HG02981 (cell line): ENCODE measurements around the gene GGT6.

Experiments
- ATAC-seq: cut with Tn5 transposase; IDR thresholded peaks from one replicate; pipeline ENCODE4 v1.9.1; 2021; ENCODE audit warnings: mild to moderate bottlenecking, moderate library complexity; ENCODE audit not compliant: unreplicated experiment

The GGT6 gene

DNA sequence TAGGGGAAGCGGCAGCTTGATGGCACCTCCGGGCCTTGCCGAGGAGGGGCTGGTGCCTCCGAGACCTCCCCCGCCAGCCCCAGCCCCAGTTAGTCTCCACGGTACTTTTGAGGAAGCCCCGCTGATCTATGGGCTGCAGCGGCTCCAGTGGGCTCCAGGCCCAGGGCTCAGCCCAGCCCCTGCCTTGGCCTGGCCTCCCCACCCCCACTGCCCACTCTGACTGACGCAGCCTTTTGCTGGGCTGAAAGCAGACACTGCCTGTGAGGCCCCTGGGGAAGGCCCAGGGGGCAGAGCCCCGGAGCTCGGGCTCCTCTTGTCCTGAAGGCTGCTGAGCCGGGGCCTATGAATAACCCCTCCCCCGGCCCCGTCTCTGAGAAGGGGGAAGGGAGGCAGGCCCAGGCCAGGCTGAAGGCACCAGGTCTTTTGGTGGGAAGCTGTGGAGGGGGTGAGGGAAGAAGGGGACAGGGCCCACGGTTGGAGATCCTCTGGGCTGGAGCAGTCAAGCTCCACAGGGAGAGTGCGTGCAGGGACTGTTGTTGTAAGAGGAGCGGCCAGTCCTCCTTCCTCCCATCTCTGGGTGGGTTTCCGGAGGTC, 16.4 kb upstream of the GGT6 start:
- no peak for ATAC-seq

DNA sequence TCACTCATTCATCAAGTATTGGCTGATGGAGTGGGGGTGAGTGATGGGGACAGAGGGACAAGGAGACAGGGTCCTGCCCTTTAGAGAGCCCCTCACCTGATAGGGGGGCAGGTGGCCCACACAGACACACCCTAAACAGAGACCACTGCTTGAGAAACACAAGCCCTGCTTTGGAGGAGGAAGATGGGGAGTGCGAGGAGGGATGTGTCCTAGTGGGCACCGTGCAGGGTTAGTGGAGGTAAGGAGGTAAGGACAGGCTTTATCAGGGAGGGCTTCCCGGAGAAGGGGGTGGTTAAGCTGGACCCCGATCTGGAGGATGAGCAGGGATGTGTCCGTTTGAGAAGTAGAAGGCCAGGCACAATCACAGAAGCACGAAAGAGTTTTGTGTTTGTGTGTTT, 15.8 kb upstream of the GGT6 start:
- no peak for ATAC-seq

- ATAC-seq = no peak
Observed at GRCh38 chr17:4574448-4575045, 14.2 kb upstream of the GGT6 start.

DNA sequence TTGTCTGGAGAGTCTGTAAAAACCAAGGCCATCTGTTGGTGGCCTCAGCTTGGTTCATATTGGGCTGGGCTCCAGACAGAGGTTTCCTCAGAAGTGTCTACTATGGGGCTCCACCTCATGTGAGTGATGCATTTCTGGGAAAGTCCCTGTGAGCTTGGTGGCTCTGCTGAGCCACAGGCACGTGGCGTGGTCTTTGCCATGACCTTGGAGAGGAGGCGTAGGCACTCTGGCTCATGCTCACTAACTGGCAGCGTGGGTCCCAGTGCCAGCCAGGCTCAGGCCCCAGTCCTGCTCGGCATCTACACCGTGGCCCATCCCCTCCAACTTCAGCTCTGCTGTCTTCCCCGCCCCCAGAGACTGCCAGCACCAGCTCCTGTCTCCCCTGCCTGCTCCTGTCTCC, 13.3 kb upstream of the GGT6 start:
- no peak for ATAC-seq

- ATAC-seq = no peak
Observed at GRCh38 chr17:4573115-4573514, 12.7 kb upstream of the GGT6 start.

DNA sequence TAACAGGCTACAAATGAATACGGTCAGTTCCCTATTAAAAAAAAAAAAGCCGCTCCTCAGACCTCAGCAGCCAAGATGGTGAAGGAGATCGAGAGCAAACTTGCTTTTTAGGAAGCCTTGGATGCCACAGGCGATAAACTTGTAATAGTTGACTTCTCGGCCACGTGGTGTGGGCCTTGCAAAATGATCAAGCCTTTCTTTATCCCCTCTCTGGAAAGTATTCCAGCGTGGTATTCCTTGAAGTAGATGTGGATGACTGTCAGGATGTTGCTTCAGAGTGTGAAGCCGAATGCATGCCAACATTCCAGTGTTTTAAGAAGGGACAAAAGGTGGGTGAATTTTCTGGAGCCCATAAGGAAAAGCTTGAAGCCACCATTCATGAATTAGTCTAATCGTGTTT, 11.8 kb upstream of the GGT6 start:
- no peak for ATAC-seq

DNA sequence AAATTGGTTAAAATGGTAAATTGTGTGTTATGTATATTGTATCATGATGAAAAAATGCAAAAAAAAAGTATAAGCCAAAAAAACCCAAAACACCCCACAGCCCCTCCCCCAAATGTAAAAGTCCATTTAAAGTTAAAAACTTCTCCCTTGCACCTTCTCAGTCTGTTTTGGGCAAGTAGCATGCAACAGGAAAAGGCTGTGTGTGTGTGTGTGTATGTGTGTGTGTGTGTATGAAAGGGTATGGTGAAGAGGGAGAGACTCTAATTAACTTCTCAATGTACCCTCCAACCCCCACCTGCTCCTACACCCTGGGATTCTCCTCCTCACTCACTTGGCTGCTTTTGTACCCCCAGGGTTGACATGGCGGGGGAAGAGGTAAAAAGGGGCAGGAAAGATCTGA, 9.2 kb upstream of the GGT6 start:
- ATAC-seq = no peak

DNA sequence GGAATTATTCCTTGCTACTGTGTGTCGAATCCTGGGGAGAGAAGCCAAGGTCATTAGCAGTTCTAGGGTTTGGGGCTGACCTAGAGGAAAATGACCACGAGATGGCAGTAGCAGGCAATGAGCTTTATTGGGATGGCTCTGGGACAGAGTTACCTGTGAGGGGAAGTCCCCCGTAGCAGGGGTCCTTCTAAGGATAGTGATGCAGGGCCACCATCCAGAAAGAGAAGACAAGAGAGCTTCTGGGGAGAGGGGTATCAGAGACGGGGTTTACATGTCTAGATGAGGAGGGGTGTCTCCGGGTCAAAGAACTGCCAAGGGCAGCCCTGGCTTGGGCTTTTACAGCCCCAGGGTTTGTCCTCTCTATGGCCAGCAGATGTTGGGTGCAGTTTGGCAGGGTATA, 6.4 kb upstream of the GGT6 start:
- ATAC-seq = no peak

DNA sequence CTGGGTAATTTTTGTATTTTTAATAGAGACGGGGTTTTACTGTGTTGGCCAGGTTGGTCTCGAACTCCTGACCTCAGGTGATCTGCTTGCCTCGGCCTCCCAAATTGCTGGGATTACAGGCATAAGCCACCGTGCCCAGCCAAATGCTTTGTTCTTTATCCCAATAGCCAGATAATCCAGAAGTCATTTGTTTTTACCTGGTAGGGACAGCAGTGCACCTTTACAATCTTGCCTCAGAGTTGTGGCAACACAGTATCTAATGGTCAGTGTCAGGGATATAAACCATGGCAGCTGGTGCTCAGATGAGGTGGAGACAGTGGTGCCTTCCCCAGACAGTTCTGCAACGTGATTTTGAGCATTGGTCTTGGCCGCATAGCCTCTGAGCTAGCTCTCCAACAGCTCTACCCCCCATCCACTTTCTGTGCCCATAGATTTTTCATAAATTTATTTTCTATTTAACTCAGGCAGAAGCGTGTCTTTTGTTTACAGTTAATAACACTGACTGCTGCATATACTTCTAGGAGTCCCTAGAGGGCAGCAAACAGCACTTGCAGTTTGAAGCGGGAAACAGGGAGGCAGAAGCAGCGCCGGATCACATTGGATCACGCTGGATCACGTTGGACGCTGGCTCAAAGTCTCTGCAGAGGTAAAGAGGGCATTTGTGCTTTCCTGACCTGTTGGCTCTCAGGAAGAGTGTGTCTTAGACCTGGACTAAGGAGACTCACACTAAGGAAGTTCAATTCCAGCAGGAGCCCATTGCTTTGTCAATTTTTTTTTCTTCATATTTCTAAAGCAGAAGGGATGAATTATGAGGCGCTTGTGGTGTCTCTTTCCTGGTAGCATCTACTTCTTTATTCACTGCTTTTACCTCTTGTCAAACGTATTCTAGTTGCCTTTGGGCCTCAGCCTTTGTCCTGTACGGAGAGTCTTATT, 5.1 kb upstream of the GGT6 start:
- no peak for ATAC-seq

DNA sequence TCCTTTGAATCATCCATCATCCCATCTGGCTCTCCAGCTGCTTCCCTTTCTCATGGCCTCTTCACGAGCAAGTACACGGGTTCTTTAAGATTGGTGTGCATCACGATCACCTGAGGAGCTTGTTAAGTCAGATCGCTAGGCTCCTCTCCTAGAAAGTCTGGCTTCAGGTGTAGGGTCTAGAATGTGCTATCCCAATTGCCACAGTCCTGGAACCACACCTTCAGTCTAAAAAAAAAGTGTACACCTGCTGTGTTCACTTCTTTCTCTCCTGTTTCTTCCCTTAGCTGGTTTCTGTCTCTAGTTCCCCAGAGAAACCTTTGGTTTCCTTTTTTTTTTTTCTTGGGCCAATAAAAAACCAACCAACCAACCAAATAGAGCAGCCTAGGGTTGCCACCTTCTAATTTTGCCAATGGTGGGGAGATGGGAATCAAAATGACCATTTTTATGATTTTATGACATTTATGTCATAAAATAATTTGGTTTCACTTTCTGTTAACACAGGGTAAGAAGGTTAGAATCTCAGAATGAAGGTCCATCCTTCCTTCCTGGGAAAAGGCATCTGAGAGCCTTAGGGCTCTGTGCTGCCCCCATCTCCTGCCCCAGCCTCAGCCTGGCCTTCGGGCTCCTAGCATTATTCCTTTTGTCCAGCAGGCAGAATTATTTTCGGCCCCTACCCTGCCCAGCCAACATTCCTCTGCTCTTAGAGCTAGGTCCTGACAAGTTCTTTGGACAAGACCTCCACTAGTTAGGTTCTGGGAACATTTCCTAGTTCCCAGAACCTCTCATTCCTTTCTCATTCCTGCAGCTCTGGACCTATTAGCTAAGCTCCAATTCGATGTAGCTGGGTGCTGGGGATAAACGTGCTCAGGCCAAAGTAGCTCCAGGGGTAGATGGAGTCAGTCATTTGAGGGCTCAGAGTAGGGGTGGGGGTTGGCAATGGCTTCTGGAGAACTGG, 1.9 kb upstream of the GGT6 start:
- no peak for ATAC-seq

GRCh38 chr17:4560837-4561256, 470 bp upstream of the GGT6 start:
- no peak for ATAC-seq

DNA sequence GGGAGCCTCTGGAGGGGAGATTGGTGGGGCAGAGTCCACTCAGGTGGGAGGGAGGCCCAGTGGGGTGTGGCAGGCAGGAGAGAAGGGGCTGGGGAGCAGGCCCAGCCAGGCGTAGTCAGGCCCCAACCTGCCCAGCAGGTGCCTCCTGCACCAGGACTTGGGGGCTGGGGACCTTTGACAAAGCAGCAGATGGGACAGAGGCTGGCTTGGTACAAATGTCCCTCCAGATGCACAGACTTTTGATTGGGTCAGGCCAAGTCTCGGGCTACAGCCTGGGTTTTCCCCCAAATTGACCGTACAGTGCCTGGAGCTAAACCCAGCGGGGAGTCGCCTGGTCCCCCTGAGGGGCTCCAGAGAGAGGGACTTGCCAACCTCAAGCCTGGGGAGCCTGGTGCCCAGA, 411 bp downstream of the GGT6 start:
- ATAC-seq = no peak

DNA sequence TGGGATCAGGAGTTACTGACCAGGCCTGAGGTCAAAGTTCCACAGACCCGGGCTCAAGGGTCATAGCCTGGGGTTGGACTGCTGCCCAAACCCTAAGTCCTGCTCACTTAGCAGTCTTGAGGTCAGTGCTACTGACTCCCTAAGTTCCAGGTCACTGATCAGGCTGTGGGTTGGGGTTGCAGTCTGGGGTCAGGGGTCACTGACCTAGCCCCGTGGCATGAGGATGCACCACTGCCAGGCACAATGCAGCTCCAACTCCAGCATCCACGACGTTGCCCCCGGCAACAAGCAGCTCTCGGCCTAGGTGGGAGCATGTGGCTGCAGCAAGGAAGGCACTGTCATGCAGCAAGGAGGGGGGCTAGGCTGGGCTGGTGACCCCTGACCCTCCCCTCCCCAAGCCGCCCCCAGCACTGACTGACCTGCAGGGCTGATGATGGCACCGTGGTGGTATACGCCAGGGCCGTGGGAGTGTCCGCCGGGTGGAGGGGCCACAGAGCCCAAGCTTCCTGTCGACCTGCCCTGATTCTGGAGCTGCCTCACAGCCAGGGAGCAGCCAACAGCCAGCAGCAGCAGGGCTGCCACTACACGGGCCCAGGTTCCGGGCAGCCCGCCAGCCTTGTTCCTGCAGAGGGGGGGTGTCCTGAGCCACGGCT, 1.1 kb downstream of the GGT6 start:
- no peak for ATAC-seq

DNA sequence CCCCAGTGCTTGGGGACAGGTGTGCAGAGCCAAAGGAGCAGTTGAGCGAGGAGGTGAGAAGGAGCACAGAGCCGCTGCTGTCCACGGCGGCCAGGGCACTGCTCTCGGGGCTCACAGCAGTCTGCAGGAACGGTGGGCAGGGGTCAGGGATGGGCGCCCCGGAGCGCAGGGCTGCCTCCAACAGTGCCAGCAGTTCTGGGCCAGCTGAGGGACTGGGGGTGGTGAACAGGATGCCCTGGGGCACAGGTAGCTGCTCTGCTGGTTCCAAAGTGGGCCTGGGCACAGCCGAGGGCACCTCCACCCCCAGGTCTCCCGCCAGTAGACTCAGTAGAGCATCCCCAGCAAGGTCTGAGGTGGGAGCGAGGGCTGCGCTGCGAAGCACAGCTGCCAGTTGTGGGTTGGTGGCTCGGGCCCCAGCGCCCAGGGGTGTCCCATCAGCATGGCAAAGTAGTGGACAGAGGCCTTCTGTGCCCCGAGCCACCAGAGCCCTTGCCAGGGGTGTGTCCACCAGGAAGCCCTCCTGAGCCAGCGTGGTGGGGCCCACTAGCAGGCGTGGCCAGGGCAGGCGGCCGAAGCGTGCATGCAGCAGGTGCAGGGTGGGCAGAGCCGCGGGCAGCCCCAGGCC, 1.9 kb downstream of the GGT6 start:
- no peak for ATAC-seq

GRCh38 chr17:4557626-4558346, 2.6 kb downstream of the GGT6 start:
- ATAC-seq = no peak

DNA sequence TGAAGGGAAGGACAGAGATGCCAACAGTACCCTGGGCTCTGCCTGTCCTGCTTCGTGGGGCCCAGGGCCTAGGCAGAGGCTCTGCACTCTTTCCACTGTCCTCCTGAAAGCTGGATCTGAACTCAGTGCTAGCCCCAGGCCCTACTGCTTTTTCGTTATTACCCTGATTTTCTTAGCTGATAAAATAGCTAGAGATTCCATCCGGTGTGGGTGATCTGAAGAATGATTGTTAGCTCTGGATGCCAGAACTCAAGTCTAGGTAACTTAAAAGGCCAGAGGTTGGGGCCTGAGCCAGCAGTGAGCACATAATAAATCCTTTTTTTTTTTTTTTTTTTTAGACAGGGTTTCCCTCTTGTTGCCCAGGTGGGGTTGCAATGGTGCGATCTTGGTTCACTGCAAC, 3.4 kb downstream of the GGT6 start:
- ATAC-seq = no peak

DNA sequence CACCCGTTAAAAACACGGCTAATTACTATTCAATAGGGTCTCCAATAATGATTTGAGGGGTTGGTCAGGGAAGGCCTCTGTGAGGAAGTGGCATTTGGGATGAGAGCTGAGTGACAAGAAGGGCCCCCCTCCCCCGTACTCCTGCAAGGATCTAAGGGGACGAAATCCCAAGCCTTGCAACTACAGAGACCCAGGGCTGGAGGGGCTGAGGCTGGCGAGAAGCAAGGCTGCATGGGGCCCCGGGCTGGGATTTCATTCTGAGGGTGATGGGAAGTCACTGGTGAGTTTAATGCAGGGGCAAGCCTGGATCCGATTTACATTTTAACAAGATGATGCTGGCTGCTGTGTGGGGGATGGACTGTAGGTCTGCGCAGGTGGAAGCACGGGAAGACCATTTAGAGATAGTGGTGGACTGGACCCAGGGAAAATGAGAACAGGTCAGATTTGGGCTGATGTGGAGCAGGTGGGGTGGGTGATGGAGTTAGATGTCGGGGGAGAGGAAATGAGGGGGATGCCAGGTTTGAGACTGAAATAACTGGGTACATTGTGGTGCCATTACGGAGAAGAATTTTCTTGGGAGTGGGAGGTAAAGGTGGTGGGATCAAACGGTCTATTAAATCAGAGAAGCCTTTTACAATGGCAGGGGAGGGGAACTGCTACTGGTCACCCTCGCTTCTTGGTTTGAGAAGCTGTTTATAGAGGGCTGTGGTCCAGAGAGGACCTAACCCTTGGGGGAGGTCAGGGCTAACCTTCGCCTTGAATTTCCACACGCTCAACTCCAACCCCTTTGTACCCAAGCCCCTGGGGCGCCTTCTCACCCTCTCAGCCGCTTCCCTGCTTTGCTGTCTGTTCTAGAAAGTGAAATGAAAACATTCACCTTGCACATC, 4.3 kb downstream of the GGT6 start:
- ATAC-seq = no peak

- ATAC-seq = peak; percentile 85
Observed at GRCh38 chr17:4554997-4555799, 5.2 kb downstream of the GGT6 start, which contains the start of gene MYBBP1A. Gene MYBBP1A (minus strand): TSS chr17:4555384. CDS start chr17:4555324, 60 bp downstream.
